ENCODE results near the gene KIF26A. TPM values are rescaled to one million over a fixed set of nuclear protein-coding genes. Genes with fewer than 3 reads are reported as not detected.

KIF26A gene
- total RNA-seq, 2 donors from 2014 or later = 2.0 to 3.9 TPM

DNA sequence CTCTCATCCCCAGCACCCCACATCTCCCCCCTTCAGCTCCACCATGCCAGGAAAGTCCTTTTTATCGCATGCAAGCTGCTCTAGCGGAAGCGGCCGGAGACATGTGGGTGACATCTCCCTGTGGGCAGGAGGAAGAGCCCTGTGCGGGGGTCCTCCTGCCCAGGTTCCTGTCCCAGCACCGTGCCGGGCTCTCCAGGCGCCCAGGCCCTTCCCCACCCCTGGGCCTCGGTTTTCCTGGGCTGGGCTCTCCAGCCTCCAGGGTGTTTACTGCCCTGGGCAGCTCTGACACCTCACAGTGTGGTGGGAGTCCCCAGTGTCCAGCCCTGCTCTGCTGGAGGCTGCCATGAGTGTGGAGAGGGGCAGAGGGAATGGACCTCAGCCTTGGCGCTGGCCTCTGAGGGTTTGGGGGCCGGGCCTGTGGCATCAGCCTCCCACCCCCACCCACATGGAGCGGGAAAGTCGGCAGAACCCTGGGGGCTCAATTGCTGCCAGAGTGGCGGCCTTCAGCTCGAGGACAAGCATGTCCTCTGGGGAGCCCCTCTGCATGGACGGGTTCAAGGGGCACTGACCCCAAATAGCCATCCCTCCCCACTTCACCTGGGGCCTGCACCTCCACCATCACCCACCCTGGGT is 36.0 kb upstream of the KIF26A start:
- DNase-seq (ENCODE audit: low spot score) = no peak

DNA sequence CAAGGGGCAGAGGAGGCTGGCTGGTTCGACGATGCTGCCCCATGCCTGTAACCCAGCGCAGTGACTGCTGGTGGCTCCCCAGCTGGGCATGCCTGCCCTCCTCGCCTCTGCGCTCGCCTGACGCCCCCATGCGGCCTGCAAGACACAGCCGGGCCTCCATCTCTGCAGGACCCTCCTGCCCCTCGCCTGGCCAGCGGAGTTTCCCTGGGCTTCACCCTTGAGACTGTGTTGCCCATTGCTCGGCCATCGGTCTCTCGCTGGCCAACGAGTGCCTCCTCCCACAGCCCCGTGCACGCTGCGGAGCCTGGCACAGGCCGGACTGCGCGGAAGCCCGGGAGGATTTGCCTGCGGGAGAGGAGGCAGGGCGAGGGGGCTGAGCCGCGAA is 35.3 kb upstream of the KIF26A start:
- TF ChIP-seq CTCF (IDR thresholded peaks at IDR 0.05) = no peak
- Histone ChIP-seq H3K27ac (no peak overlapping the region), H3K9me3 (no peaks in the 10 kb centered on the region), H3K4me1 (ENCODE audit: control insufficient read depth in 1 of 2, low read depth in 2 of 2) (no peaks in the 10 kb centered on the region), H3K36me3 (no peaks in the 10 kb centered on the region), H3K27me3 (replicated peaks; ENCODE audit: insufficient read depth) (no peaks in the 10 kb centered on the region), H3K4me3 (no peak overlapping the region)
- ATAC-seq (ENCODE audit: insufficient number of reproducible peaks, low FRiP score, low read depth) (no peak), DNase-seq (ENCODE audit: low spot score) (no peak)

More for the DNA sequence above, 36.0 kb upstream of the KIF26A start:
- Histone ChIP-seq H3K9me3 (no peaks in the 10 kb centered on the region), H3K36me3 (no peaks in the 10 kb centered on the region), H3K4me1 (ENCODE audit: control insufficient read depth in 1 of 2, low read depth in 2 of 2) (no peaks in the 10 kb centered on the region), H3K27me3 (replicated peaks; ENCODE audit: insufficient read depth) (no peaks in the 10 kb centered on the region), H3K27ac (no peak overlapping the region), H3K4me3 (no peak overlapping the region)
- TF ChIP-seq CTCF (IDR thresholded peaks at IDR 0.05) = no peak
- ATAC-seq (ENCODE audit: insufficient number of reproducible peaks, low FRiP score, low read depth) = no peak

GRCh38 chr14:104103446-104104075 is 34.8 kb upstream of the KIF26A start:
- TF ChIP-seq CTCF (IDR thresholded peaks at IDR 0.05) = no peak
- H3K36me3 ChIP-seq = no peaks in the 10 kb centered on the region
- no peak overlapping the region for H3K4me3 ChIP-seq
- ATAC-seq (ENCODE audit: insufficient number of reproducible peaks, low FRiP score, low read depth) (no peak), DNase-seq (ENCODE audit: low spot score) (no peak)
- no peaks in the 10 kb centered on the region for H3K9me3 ChIP-seq
- H3K27me3 ChIP-seq (replicated peaks; ENCODE audit: insufficient read depth) = no peaks in the 10 kb centered on the region
- H3K4me1 ChIP-seq (ENCODE audit: control insufficient read depth in 1 of 2, low read depth in 2 of 2) = no peaks in the 10 kb centered on the region
- no peak overlapping the region for H3K27ac ChIP-seq

- H3K4me3 ChIP-seq = no peak overlapping the region
- TF ChIP-seq CTCF (IDR thresholded peaks at IDR 0.05) = no peak
- no peak overlapping the region for H3K27ac ChIP-seq
- no peaks in the 10 kb centered on the region for H3K9me3 ChIP-seq
- H3K27me3 ChIP-seq (replicated peaks; ENCODE audit: insufficient read depth) = no peaks in the 10 kb centered on the region
- ATAC-seq (ENCODE audit: insufficient number of reproducible peaks, low FRiP score, low read depth) (no peak), DNase-seq (ENCODE audit: low spot score) (no peak)
- no peaks in the 10 kb centered on the region for H3K36me3 ChIP-seq
- H3K4me1 ChIP-seq (ENCODE audit: control insufficient read depth in 1 of 2, low read depth in 2 of 2) = no peaks in the 10 kb centered on the region
Measured at GRCh38 chr14:104104076-104104901, 34.1 kb upstream of the KIF26A start.

Measured in thoracic aorta (tissue), 2 donors.